ENCODE data around the gene GPBP1.

DNA sequence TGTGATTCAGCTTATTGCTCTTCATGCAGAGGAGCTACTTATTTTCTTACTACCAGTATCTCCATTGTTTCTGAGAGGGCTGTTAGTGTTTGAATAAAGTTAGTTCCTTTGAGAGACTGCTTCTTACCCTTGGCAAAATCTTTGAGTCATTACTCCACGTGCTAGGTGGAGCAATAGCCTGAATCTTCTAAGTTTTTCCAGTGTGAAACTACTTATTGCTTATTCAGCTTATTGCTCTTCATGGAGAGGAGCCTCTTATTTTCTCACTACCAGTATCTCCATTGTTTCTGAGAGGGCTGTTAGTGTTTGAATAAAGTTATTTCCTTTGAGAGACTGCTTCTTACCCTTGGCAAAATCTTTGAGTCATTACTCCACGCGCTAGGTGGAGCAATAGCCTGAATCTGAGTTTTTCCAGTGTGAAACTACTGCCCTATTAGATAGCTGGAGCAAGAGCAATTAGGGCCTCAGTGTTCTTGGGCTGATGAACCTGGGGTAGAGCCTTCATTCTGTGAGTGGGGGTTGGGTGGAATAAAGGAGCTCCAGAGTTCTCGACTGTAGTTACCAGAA, 41.9 kb downstream of the GPBP1 start:
- TF ChIP-seq POLR2A (IDR thresholded peaks at IDR 0.05; ENCODE audit: low read depth, low read length): no peak
- TF ChIP-seq POLR2AphosphoS5 (IDR thresholded peaks at IDR 0.05; ENCODE audit: low read depth, low read length): no peak
- TF ChIP-seq TAF1 (IDR thresholded peaks at IDR 0.05; ENCODE audit: borderline replicate concordance, low read depth, low read length): no peak
